ENCODE measurements around the gene PNRC2. TPM values are rescaled to one million over a fixed set of nuclear protein-coding genes. Genes with fewer than 3 reads are reported as not detected.

The PNRC2 gene
- total and polyA plus RNA-seq, 2 of the 13 experiments (the other 11 are each of a cell fraction or from before 2014, with no cell fraction given) = 74.9 to 97.5 TPM

- TF ChIP-seq ZNF790 (CRISPR knock-in tag; IDR thresholded peaks at IDR 0.05; ENCODE audit: borderline replicate concordance) (peak; percentile 84; the same call in 1 of the 2 replicates), ZIK1 (CRISPR knock-in tag; IDR thresholded peaks at IDR 0.05; ENCODE audit: borderline replicate concordance, low read depth) (no peak), DNMT1 (CRISPR knock-in tag; IDR thresholded peaks at IDR 0.05) (no peak; the same call in 1 of the 2 replicates), ZFP36L1 (CRISPR knock-in tag; IDR thresholded peaks at IDR 0.05) (peak; percentile 81; the same call in 1 of the 2 replicates), DBP (CRISPR knock-in tag; IDR thresholded peaks at IDR 0.05; ENCODE audit: not compliant biosample characterization) (no peak), SRF (IDR thresholded peaks at IDR 0.05; ENCODE audit: low read depth, low read length) (no peak), ZNF496 (CRISPR knock-in tag; IDR thresholded peaks at IDR 0.05; ENCODE audit: insufficient replicate concordance) (no peak), GLI4 (CRISPR knock-in tag; IDR thresholded peaks at IDR 0.05; ENCODE audit: borderline replicate concordance) (no peak; the same call in 1 of the 2 replicates), PHF5A (CRISPR knock-in tag; IDR thresholded peaks at IDR 0.05; ENCODE audit: low read depth, unreplicated experiment) (no peak), ZNF614 (CRISPR knock-in tag; IDR thresholded peaks at IDR 0.05; ENCODE audit: borderline replicate concordance) (no peak), MXD3 (CRISPR knock-in tag; IDR thresholded peaks at IDR 0.05) (peak; percentile 65), ZSCAN12 (CRISPR knock-in tag; IDR thresholded peaks at IDR 0.05) (no peak), ZBTB2 (CRISPR knock-in tag; IDR thresholded peaks at IDR 0.05; ENCODE audit: low read depth) (no peak; the same call in 1 of the 2 replicates), HNF4G (IDR thresholded peaks at IDR 0.05; ENCODE audit: borderline replicate concordance, low read depth, low read length) (no peak), HNF4G (CRISPR knock-in tag; IDR thresholded peaks at IDR 0.05; ENCODE audit: borderline replicate concordance, low read depth) (no peak), ZNF224 (CRISPR knock-in tag; IDR thresholded peaks at IDR 0.05) (peak; percentile 95; the same call in 1 of the 2 replicates), TBX2 (CRISPR knock-in tag; IDR thresholded peaks at IDR 0.05; ENCODE audit: borderline replicate concordance) (peak; percentile 51), ZNF256 (CRISPR knock-in tag; conservative IDR thresholded peaks at IDR 0.05) (peak; percentile 91)
- TF ChIP-seq, protein P1, sequence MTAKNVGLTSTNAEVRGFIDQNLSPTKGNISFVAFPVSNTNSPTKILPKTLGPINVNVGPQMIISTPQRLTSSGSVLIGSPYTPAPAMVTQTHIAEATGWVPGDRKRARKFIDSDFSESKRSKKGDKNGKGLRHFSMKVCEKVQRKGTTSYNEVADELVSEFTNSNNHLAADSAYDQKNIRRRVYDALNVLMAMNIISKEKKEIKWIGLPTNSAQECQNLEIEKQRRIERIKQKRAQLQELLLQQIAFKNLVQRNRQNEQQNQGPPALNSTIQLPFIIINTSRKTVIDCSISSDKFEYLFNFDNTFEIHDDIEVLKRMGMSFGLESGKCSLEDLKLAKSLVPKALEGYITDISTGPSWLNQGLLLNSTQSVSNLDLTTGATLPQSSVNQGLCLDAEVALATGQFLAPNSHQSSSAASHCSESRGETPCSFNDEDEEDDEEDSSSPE (CRISPR knock-in tag; IDR thresholded peaks at IDR 0.05) = peak; percentile 82
- TF ChIP-seq, protein P2, sequence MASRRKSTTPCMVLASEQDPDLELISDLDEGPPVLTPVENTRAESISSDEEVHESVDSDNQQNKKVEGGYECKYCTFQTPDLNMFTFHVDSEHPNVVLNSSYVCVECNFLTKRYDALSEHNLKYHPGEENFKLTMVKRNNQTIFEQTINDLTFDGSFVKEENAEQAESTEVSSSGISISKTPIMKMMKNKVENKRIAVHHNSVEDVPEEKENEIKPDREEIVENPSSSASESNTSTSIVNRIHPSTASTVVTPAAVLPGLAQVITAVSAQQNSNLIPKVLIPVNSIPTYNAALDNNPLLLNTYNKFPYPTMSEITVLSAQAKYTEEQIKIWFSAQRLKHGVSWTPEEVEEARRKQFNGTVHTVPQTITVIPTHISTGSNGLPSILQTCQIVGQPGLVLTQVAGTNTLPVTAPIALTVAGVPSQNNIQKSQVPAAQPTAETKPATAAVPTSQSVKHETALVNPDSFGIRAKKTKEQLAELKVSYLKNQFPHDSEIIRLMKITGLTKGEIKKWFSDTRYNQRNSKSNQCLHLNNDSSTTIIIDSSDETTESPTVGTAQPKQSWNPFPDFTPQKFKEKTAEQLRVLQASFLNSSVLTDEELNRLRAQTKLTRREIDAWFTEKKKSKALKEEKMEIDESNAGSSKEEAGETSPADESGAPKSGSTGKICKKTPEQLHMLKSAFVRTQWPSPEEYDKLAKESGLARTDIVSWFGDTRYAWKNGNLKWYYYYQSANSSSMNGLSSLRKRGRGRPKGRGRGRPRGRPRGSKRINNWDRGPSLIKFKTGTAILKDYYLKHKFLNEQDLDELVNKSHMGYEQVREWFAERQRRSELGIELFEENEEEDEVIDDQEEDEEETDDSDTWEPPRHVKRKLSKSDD (CRISPR knock-in tag; IDR thresholded peaks at IDR 0.05; ENCODE audit: low read depth) = peak; percentile 71; the same call in 1 of the 2 replicates
- TF ChIP-seq, protein P3, sequence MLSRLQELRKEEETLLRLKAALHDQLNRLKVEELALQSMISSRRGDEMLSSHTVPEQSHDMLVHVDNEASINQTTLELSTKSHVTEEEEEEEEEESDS (CRISPR knock-in tag; IDR thresholded peaks at IDR 0.05; ENCODE audit: borderline replicate concordance) = 0 out of 2 replicates have a peak, but pooled peaks have one; percentile 10
Measured at GRCh38 chr1:23959461-23960290, at the start of gene PNRC2 (continued).
